GM12878 (cell line): ENCODE results near the gene ZSCAN5B. TPM values are rescaled to one million over a fixed set of nuclear protein-coding genes. Genes with fewer than 3 reads are reported as not detected.

Source experiments
- ATAC-seq: fragments of 200-7000 bp; cut with Tn5 transposase; 3 replicates; pipeline ENCODE4 v1.9.1; 2020; ENCODE audit warnings: mild to moderate bottlenecking, moderate library complexity
- BruUV-seq: library from RNA; stranded (reverse); fragments of 400-500 nt; replicated peaks from 2 replicates; lab custom pipeline; 2021; lab: Mats Ljungman, UMichigan
- CTCF ChIA-PET: fragments of 300-600 bp; sonication (Branson Sonifier 250); formaldehyde crosslinking; extraction: SDS; loops from one replicate; lab custom pipeline; 2021; ENCODE audit warnings: inconsistent platforms; lab: Yijun Ruan, JAX
- POLR2A ChIA-PET: fragments of 350-600 bp; formaldehyde crosslinking; extraction: SDS; loops from one replicate; lab custom pipeline; 2021; ENCODE audit warnings: inconsistent platforms; lab: Charles Lee
- RAD21 ChIA-PET: fragments of 300-600 bp; sonication (Branson Sonifier 250); formaldehyde crosslinking; loops from one replicate; lab custom pipeline; 2023; ENCODE audit warnings: antibody characterized with exemption; ENCODE audit not compliant: unreplicated experiment; lab: Charles Lee
- SMC1A ChIA-PET: fragments of 300-600 bp; sonication (Branson Sonifier 250); formaldehyde crosslinking; loops from one replicate; lab custom pipeline; 2023; ENCODE audit not compliant: unreplicated experiment, uncharacterized antibody; lab: Charles Lee
- DNase-seq: peaks from one replicate; pipeline ENCODE4 v3.0.0-alpha.2; 2011; ENCODE audit warnings: low read depth, low spot score
- FAIRE-seq: peaks from 3 replicates; lab custom pipeline; 2011; peaks lifted over from hg19 to GRCh38; lab: Jason Lieb, UNC
- H2AFZ ChIP-seq: 2 replicates; pipeline ENCODE4 v1.6.0; 2011; ENCODE audit warnings: low read depth, low read length, control low read depth; ENCODE audit not compliant: control insufficient read depth
- H3K27ac ChIP-seq: 2 replicates; pipeline ENCODE4 v1.5.1; 2011; ENCODE audit warnings: control low read depth; ENCODE audit not compliant: control insufficient read depth, insufficient read depth
- H3K27me3 ChIP-seq, 2 experiments: replicated peaks in 1 of 2; 2 replicates each; pipeline versions ENCODE4 v1.6.0 to v1.6.1; 2011; ENCODE audit warnings: low read length in 1 of 2; ENCODE audit not compliant: control insufficient read depth in 2 of 2, insufficient read depth in 2 of 2
- H3K36me3 ChIP-seq, 2 experiments: 2 replicates each; pipeline ENCODE4 v1.5.1; 2011; ENCODE audit warnings: low read length in 1 of 2; ENCODE audit not compliant: control insufficient read depth in 2 of 2, insufficient read depth in 2 of 2
- H3K4me1 ChIP-seq: 2 replicates; pipeline ENCODE4 v1.6.1; 2011; ENCODE audit warnings: mild to moderate bottlenecking, low read length, moderate library complexity, mixed read lengths; ENCODE audit not compliant: control insufficient read depth, insufficient read depth
- H3K4me2 ChIP-seq: 2 replicates; pipeline ENCODE4 v1.6.0; 2011; ENCODE audit warnings: control low read depth; ENCODE audit not compliant: control insufficient read depth, insufficient read depth
- H3K4me3 ChIP-seq: fragments of 200-600 bp; sonication (generic); 2 replicates; pipeline ENCODE4 v1.5.1; 2016
- H3K79me2 ChIP-seq: 2 replicates; pipeline ENCODE4 v1.6.0; 2011; ENCODE audit warnings: low read length; ENCODE audit not compliant: control insufficient read depth, insufficient read depth
- H3K9ac ChIP-seq: 2 replicates; pipeline ENCODE4 v1.8.0; 2011; ENCODE audit warnings: low read length, control low read depth, mixed read lengths; ENCODE audit not compliant: control insufficient read depth, insufficient read depth
- H3K9me3 ChIP-seq: replicated peaks from 3 replicates; pipeline ENCODE4 v1.5.1; 2011; ENCODE audit warnings: mild to moderate bottlenecking, low read length; ENCODE audit not compliant: control insufficient read depth, insufficient read depth
- H4K20me1 ChIP-seq: 2 replicates; pipeline ENCODE4 v1.6.0; 2011; ENCODE audit not compliant: control insufficient read depth, insufficient read depth
- CBX3 ChIP-seq: fragments of 200-600 bp; sonication (generic); IDR thresholded peaks from 2 replicates; pipeline ENCODE4 v1.6.1; 2016; ENCODE audit warnings: low read depth, borderline replicate concordance
- EP300 ChIP-seq, 2 experiments: fragments of 150-350 bp in 1 of 2; IDR thresholded peaks; 2 replicates each; pipeline ENCODE4 v1.6.1; 2011 to 2012; ENCODE audit warnings: low read depth in 2 of 2, low read length in 2 of 2, borderline replicate concordance in 1 of 2, improper control_type of control experiment in 1 of 2, inconsistent platforms in 1 of 2; ENCODE audit not compliant: control insufficient read depth in 1 of 2
- GATAD2B ChIP-seq: fragments of 450-650 bp; conservative IDR thresholded peaks from 2 replicates; pipeline ENCODE4 v1.6.1; 2017; ENCODE audit warnings: low read depth, mild to moderate bottlenecking, moderate library complexity
- HDAC2 ChIP-seq: fragments of 200-600 bp; sonication (generic); IDR thresholded peaks from 2 replicates; pipeline ENCODE4 v1.6.1; 2017
- IRF5 ChIP-seq: fragments of 450-650 bp; IDR thresholded peaks from 2 replicates; pipeline ENCODE4 v1.6.1; 2017; ENCODE audit warnings: borderline replicate concordance
- MXI1 ChIP-seq: fragments of 150-350 bp; IDR thresholded peaks from 2 replicates; pipeline ENCODE4 v1.6.1; 2011; ENCODE audit warnings: low read depth, mild to moderate bottlenecking, inconsistent platforms, low read length, improper control_type of control experiment
- NR2C1 ChIP-seq: fragments of 450-650 bp; IDR thresholded peaks from 2 replicates; pipeline ENCODE4 v1.6.1; 2017; ENCODE audit warnings: antibody characterized with exemption, mild to moderate bottlenecking, moderate library complexity
- RAD21 ChIP-seq: IDR thresholded peaks from 2 replicates; pipeline ENCODE4 v1.6.1; 2011; ENCODE audit warnings: mild to moderate bottlenecking, low read depth, low read length, moderate library complexity; ENCODE audit not compliant: insufficient read depth
- RBBP5 ChIP-seq: fragments of 200-600 bp; sonication (generic); conservative IDR thresholded peaks from 2 replicates; pipeline ENCODE4 v1.6.1; 2016
- RFX5 ChIP-seq: IDR thresholded peaks from 2 replicates; pipeline ENCODE4 v1.6.1; 2011; ENCODE audit warnings: low read depth, low read length, improper control_type of control experiment
- SKIL ChIP-seq: fragments of 450-650 bp; IDR thresholded peaks from 2 replicates; pipeline ENCODE4 v1.6.1; 2017; ENCODE audit warnings: mild to moderate bottlenecking, low read depth, inconsistent platforms; ENCODE audit not compliant: poor library complexity, severe bottlenecking
- TCF7 ChIP-seq: IDR thresholded peaks from 2 replicates; pipeline ENCODE4 v1.6.1; 2014; ENCODE audit warnings: antibody characterized with exemption, borderline replicate concordance
- ZNF217 ChIP-seq: fragments of 450-650 bp; IDR thresholded peaks from 2 replicates; pipeline ENCODE4 v1.6.1; 2017; ENCODE audit warnings: antibody characterized with exemption, mild to moderate bottlenecking
- WGBS: methylation state at CpG from one replicate; pipeline ENCODE4 v1.1.6; 2016; ENCODE audit warnings: low lambda C conversion rate; ENCODE audit not compliant: insufficient replicate concordance, insufficient coverage; ENCODE audit errors: missing lambda C conversion rate; 5-methylcytosine and 5-hydroxymethylcytosine counted together
- in situ Hi-C: fragments of 300-500 bp; cut with MboI; formaldehyde crosslinking; loops from 9 replicates; pipeline ENCODE4 v1.14.3; 2018; ENCODE audit warnings: mixed read lengths
- intact Hi-C: fragments of 100-400 bp; cut with micrococcal nuclease; formaldehyde crosslinking; loops from one replicate; pipeline ENCODE4 v1.14.2; 2022; ENCODE audit not compliant: unreplicated experiment
- polyA plus RNA-seq, 11 experiments: library from polyadenylated mRNA; depleted of rRNA in 4 of 11; unstranded in 6 of 11; stranded (reverse) in 5 of 11; fragments of >200 nt; fragmentation: Nextera tagmentation in 4 of 11; fragmentation: Illumina TruSeq in 1 of 11; extraction: Ambion mirVana in 4 of 11; extraction: Trizol in 1 of 11; gene quantifications; 1 replicate in 1 of 11; 2 replicates in 10 of 11; pipeline versions ENCODE4 v1.2.1 to v1.2.3, GENCODE V29; 2011 to 2016; ENCODE audit warnings: inconsistent platforms in 2 of 11, missing spikeins in 2 of 11, low read depth in 1 of 11
- total RNA-seq, 4 experiments: library from RNA; depleted of rRNA in 3 of 4; stranded (reverse); fragments of >200 nt in 3 of 4; fragmentation: Illumina TruSeq in 1 of 4; extraction: Trizol in 1 of 4; gene quantifications; 2 replicates each; pipeline versions ENCODE4 v1.2.1 to v1.2.3, GENCODE V29; 2013 to 2021
- TF ChIP-seq, protein P1 (sequence below): fragments of 450-650 bp; IDR thresholded peaks from 2 replicates; pipeline ENCODE4 v1.6.1; 2017; ENCODE audit warnings: low read depth, mild to moderate bottlenecking, moderate library complexity
- TF ChIP-seq, protein P2 (sequence below): fragments of 450-650 bp; formaldehyde crosslinking; IDR thresholded peaks from 2 replicates; pipeline ENCODE4 v1.5.0; 2022; ENCODE audit warnings: mild to moderate bottlenecking, missing genetic modification characterization

ZSCAN5B gene
- total and polyA plus RNA-seq, 10 of the 15 experiments (the other 5 are each of a cell fraction or from before 2014, with no cell fraction given) = 0.04 TPM; not detected in 9

- TF ChIP-seq EP300 (IDR thresholded peaks at IDR 0.05; ENCODE audit: borderline replicate concordance in 1 of 2, control insufficient read depth in 1 of 2, low read depth in 2 of 2, low read length in 2 of 2) = no peak
- TF ChIP-seq HDAC2 = no peak
Measured at GRCh38 chr19:56144831-56145230, 52.8 kb downstream of the ZSCAN5B start (continued).

- H3K36me3 ChIP-seq = peaks cover 2 to 5% of the 10 kb centered on the region in 2 experiments
- DNase-seq = no peak
- POLR2A ChIA-PET = no interaction called here
- no peak overlapping the region for H3K9ac ChIP-seq
- in situ Hi-C loops = loop anchor here (25.0 kb wide), 1 partner anchor 1668 kb away; the partner anchor contains the start of gene ZNF552
- ATAC-seq = no peak
- peaks cover 15% of the 10 kb centered on the region for H3K4me1 ChIP-seq
- intact Hi-C loops = no loop called here
- no peak overlapping the region for H3K4me2 ChIP-seq
- RAD21 ChIA-PET = no interaction called here
- BruUV-seq = no TSS peak
- 56% methylated on average over 6 of the region's 6 CpGs for WGBS
- H3K79me2 ChIP-seq = peaks cover 20% of the 10 kb centered on the region
- no peak overlapping the region; the same call in 1 of the 2 replicates for H3K27ac ChIP-seq
- H2AFZ ChIP-seq = no peak overlapping the region
- FAIRE-seq = no peak
- no peak overlapping the region for H3K4me3 ChIP-seq
- SMC1A ChIA-PET = no interaction called here
- CTCF ChIA-PET = interaction anchor here (0.5 kb wide), 1 partner anchor 170 kb away, joined by 3 read pairs; no protein-coding TSS in a partner anchor
- H3K9me3 ChIP-seq = no peaks in the 10 kb centered on the region
- H4K20me1 ChIP-seq = no peaks in the 10 kb centered on the region
- no peaks in the 10 kb centered on the region for H3K27me3 ChIP-seq
- TF ChIP-seq CBX3 (no peak), GATAD2B (no peak), IRF5 (no peak), RBBP5 (no peak), RFX5 (no peak), TCF7 (no peak), SKIL (no peak), MXI1 (no peak), NR2C1 (no peak), RAD21 (no peak), ZNF217 (no peak)
- TF ChIP-seq, protein P1, sequence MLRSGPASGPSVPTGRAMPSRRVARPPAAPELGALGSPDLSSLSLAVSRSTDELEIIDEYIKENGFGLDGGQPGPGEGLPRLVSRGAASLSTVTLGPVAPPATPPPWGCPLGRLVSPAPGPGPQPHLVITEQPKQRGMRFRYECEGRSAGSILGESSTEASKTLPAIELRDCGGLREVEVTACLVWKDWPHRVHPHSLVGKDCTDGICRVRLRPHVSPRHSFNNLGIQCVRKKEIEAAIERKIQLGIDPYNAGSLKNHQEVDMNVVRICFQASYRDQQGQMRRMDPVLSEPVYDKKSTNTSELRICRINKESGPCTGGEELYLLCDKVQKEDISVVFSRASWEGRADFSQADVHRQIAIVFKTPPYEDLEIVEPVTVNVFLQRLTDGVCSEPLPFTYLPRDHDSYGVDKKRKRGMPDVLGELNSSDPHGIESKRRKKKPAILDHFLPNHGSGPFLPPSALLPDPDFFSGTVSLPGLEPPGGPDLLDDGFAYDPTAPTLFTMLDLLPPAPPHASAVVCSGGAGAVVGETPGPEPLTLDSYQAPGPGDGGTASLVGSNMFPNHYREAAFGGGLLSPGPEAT = no peak
- TF ChIP-seq, protein P2, sequence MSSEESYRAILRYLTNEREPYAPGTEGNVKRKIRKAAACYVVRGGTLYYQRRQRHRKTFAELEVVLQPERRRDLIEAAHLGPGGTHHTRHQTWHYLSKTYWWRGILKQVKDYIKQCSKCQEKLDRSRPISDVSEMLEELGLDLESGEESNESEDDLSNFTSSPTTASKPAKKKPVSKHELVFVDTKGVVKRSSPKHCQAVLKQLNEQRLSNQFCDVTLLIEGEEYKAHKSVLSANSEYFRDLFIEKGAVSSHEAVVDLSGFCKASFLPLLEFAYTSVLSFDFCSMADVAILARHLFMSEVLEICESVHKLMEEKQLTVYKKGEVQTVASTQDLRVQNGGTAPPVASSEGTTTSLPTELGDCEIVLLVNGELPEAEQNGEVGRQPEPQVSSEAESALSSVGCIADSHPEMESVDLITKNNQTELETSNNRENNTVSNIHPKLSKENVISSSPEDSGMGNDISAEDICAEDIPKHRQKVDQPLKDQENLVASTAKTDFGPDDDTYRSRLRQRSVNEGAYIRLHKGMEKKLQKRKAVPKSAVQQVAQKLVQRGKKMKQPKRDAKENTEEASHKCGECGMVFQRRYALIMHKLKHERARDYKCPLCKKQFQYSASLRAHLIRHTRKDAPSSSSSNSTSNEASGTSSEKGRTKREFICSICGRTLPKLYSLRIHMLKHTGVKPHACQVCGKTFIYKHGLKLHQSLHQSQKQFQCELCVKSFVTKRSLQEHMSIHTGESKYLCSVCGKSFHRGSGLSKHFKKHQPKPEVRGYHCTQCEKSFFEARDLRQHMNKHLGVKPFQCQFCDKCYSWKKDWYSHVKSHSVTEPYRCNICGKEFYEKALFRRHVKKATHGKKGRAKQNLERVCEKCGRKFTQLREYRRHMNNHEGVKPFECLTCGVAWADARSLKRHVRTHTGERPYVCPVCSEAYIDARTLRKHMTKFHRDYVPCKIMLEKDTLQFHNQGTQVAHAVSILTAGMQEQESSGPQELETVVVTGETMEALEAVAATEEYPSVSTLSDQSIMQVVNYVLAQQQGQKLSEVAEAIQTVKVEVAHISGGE (CRISPR knock-in tag) = no peak
Measured at GRCh38 chr19:56144376-56144775, 53.2 kb downstream of the ZSCAN5B start.
